Epithelial cell of esophagus (primary cell): ENCODE data around the gene GRIN2A.

Experiments
- DNase-seq: peaks from one replicate; pipeline ENCODE4 v3.0.0; 2010; ENCODE audit warnings: low read depth
- H3K4me3 ChIP-seq: 2 replicates; pipeline ENCODE4 v1.5.1; 2011; ENCODE audit warnings: mild to moderate bottlenecking, low read length, control low read depth
- TF ChIP-seq, protein P1 (sequence below): IDR thresholded peaks from 2 replicates; pipeline ENCODE4 v1.5.1; 2011; ENCODE audit warnings: low read depth, mild to moderate bottlenecking, low read length, control low read depth, inconsistent platforms; ENCODE audit not compliant: insufficient read depth; ENCODE audit errors: missing control alignments

The GRIN2A gene

DNA sequence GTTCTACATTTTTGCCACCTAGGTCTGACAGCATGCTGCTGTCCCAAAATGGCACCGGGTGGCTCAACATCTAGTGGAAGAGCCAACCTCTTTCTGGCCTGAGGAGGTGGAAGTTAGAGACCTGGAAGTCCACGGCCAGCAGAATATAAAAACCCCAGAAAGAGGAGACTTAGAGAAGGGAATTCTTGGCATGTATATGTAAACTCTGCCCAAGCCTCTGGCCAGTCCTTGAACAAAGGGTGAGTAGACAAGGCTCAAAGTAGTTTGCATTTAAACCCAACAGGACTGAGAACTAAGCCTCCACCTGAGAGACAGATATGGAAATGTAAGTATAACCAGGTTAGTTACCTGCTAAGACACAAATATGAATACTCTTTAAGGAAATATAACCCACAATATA lies 210.3 kb downstream of the GRIN2A start:
- no peak for DNase-seq
- TF ChIP-seq, protein P1, sequence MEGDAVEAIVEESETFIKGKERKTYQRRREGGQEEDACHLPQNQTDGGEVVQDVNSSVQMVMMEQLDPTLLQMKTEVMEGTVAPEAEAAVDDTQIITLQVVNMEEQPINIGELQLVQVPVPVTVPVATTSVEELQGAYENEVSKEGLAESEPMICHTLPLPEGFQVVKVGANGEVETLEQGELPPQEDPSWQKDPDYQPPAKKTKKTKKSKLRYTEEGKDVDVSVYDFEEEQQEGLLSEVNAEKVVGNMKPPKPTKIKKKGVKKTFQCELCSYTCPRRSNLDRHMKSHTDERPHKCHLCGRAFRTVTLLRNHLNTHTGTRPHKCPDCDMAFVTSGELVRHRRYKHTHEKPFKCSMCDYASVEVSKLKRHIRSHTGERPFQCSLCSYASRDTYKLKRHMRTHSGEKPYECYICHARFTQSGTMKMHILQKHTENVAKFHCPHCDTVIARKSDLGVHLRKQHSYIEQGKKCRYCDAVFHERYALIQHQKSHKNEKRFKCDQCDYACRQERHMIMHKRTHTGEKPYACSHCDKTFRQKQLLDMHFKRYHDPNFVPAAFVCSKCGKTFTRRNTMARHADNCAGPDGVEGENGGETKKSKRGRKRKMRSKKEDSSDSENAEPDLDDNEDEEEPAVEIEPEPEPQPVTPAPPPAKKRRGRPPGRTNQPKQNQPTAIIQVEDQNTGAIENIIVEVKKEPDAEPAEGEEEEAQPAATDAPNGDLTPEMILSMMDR = no peak
- H3K4me3 ChIP-seq = no peak overlapping the region

DNA sequence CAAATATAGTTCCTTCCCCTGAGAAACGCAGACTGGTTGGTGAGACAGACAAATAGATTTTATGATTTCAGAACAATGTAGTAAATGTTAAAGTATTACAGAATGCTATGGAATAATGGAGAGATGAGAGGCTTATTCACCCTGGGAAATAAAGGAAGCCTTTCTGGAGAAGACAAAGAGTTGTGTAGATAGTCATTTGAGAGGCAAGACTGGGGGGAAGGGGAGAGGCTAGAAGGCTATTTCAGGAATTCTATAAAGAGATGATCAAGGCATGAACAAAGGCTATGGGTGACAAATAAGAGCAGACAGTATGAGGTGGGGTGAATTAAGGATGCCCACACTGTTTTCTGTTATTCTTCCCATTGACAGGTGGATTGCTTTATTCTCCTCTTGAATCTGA lies 211.4 kb downstream of the GRIN2A start:
- TF ChIP-seq, protein P1 = no peak

DNA sequence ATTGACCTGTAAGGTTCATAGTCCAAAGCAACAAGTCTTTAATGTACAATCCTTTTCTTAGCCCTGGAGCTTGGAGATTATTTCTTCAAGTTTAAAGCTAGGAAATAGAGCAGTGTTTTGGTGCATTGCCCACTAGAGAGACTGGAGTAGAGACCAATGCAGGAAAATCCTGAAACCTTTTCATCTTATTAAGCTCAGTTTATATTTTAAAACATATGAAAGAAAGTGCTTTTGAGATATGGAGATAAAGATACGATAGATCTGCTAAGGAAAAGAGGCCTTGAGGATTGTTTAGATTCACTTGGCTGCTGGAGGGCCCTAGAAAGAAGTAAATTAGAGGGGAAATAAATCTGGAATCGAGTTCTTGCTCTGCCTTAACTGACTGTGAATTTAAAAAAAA lies 212.0 kb downstream of the GRIN2A start:
- DNase-seq = no peak
- TF ChIP-seq, protein P1 = no peak
- H3K4me3 ChIP-seq = no peak overlapping the region

More for the DNA sequence above, 211.4 kb downstream of the GRIN2A start:
- no peak overlapping the region for H3K4me3 ChIP-seq
- DNase-seq = no peak

DNA sequence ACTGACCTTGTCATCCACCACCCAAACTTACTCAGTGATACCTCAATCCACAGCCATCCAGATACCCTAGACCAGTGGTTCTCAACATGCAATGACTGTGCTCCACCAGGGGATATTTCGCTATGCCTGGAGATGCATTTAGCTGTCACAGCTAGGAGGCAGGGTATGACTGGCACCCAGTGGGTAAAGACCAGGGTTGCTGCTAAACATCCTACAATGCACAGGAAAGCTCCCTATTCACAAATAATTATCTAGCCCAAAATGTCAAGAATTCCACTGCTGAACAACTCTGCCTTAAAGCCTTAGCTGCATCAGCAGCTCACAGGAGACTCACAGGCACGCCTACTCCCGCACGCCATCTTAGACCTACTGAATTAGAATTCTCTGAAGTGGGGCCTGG lies 212.6 kb downstream of the GRIN2A start:
- no peak overlapping the region for H3K4me3 ChIP-seq
- TF ChIP-seq, protein P1 = no peak
- no peak for DNase-seq

DNA sequence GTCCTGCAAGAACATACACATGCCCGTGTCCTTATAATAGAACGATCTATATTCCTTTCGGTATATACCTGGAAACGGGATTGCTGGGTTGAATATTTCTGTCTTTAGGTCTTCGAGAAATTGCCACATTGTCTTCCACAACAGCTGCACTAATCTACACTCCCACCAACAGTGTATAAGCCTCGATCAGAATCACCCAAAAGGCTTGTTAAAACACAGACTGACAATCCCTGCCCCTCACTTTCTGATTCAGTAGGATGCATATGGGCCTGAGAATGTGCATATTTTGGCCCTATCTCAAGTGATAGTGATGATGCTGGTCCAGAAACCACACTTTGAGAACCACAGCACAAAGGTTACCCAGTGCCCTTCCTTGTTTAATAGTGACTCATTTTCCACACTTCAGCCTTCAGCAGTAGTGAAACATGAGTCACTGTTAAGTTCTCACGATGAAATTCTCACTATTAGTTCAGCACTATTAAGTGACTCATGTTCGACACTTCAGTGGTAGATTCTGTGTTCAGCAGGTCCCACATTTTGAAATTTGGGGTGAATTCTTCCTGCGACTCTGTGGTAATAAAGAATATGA lies 215.6 kb downstream of the GRIN2A start:
- DNase-seq = peak; percentile 1
- H3K4me3 ChIP-seq = no peak overlapping the region
- TF ChIP-seq, protein P1 = no peak

DNA sequence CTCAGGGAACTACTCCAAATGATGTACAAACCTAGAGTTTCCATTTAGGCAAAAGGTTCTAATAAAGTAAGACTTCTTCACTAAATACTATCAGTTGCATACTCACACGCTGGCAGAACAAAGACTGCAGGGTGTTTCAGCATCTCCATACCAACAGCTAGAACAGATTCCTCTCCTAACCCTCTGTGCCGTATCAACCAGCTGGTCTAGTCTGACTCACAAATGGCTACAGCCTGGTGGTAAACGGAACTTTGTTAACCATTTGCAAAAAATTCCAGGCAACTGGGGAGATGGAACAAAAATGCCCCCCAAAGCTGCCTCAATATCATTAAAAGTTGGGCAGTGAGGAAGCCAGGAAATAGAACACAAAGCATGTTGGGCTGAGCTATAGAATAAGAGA lies 217.1 kb downstream of the GRIN2A start:
- no peak for DNase-seq
- H3K4me3 ChIP-seq = no peak overlapping the region
- TF ChIP-seq, protein P1 = no peak

DNA sequence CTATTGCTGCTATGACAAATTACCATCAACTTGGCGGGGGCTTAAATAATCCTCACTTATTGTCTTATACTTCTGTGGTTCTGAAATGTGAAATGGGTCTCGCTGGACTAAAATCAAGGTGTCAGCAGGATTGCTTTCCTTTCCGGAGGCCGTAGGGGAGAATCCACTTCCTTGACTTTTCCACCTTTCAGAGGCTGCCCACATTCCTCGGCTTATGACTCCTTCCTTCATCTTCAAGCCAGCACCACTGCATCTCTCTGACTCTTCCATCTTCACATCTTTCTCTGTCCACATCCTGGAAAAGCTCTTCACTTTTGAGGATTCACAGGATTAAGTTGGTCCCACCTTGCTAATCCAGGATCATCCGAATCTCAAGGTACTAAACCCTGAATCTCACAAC lies 217.8 kb downstream of the GRIN2A start:
- no peak overlapping the region for H3K4me3 ChIP-seq
- TF ChIP-seq, protein P1 = no peak
- no peak for DNase-seq
